Measurements from ENCODE around the gene CYP26B1. TPM values are rescaled to one million over a fixed set of nuclear protein-coding genes. Genes with fewer than 3 reads are reported as not detected.

Gene CYP26B1
- total RNA-seq, 6 experiments from 2014 or later = 0.81 to 4.0 (median 1.8) TPM

- H3K27ac ChIP-seq = no peak overlapping the region
- no peaks in the 10 kb centered on the region for H3K36me3 ChIP-seq
- H3K9me3 ChIP-seq = no peaks in the 10 kb centered on the region
- ATAC-seq (no peak), DNase-seq (no peak)
- TF ChIP-seq, protein P1, sequence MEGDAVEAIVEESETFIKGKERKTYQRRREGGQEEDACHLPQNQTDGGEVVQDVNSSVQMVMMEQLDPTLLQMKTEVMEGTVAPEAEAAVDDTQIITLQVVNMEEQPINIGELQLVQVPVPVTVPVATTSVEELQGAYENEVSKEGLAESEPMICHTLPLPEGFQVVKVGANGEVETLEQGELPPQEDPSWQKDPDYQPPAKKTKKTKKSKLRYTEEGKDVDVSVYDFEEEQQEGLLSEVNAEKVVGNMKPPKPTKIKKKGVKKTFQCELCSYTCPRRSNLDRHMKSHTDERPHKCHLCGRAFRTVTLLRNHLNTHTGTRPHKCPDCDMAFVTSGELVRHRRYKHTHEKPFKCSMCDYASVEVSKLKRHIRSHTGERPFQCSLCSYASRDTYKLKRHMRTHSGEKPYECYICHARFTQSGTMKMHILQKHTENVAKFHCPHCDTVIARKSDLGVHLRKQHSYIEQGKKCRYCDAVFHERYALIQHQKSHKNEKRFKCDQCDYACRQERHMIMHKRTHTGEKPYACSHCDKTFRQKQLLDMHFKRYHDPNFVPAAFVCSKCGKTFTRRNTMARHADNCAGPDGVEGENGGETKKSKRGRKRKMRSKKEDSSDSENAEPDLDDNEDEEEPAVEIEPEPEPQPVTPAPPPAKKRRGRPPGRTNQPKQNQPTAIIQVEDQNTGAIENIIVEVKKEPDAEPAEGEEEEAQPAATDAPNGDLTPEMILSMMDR (IDR thresholded peaks at IDR 0.05) = no peak
- TF ChIP-seq POLR2A (IDR thresholded peaks at IDR 0.05) = no peak
- WGBS (ENCODE audit: insufficient coverage, low coverage, low lambda C conversion rate, missing lambda C conversion rate) = 88% methylated on average over 2 of the region's 2 CpGs
- no peaks in the 10 kb centered on the region for H3K27me3 ChIP-seq
- intact Hi-C loops (cut with DNase I) = no loop called here
- no peak overlapping the region for H3K4me3 ChIP-seq
- H3K4me1 ChIP-seq = no peaks in the 10 kb centered on the region
Observed at GRCh38 chr2:72172478-72172877, 24.8 kb upstream of the CYP26B1 start.

- 61% methylated on average over 3 of the region's 3 CpGs for WGBS (ENCODE audit: insufficient coverage, low coverage, low lambda C conversion rate, missing lambda C conversion rate)
Observed at GRCh38 chr2:72166279-72166678, 18.6 kb upstream of the CYP26B1 start.

GRCh38 chr2:72165792-72166191, 18.1 kb upstream of the CYP26B1 start:
- H3K27me3 ChIP-seq = no peaks in the 10 kb centered on the region
- no peaks in the 10 kb centered on the region for H3K36me3 ChIP-seq
- H3K9me3 ChIP-seq = no peaks in the 10 kb centered on the region
- H3K4me3 ChIP-seq = no peak overlapping the region
- ATAC-seq (peak in 2 of 4 donors; percentile 45 to 46), DNase-seq (no peak)
- WGBS (ENCODE audit: insufficient coverage, low coverage, low lambda C conversion rate, missing lambda C conversion rate) = 60% methylated on average over 3 of the region's 3 CpGs
- no peak overlapping the region for H3K27ac ChIP-seq
- intact Hi-C loops (cut with DNase I) = no loop called here
- TF ChIP-seq, protein P1 (IDR thresholded peaks at IDR 0.05) = no peak
- TF ChIP-seq POLR2A (IDR thresholded peaks at IDR 0.05) = no peak
- no peaks in the 10 kb centered on the region for H3K4me1 ChIP-seq

More at GRCh38 chr2:72166279-72166678, 18.6 kb upstream of the CYP26B1 start:
- no peaks in the 10 kb centered on the region for H3K9me3 ChIP-seq
- TF ChIP-seq, protein P1 (IDR thresholded peaks at IDR 0.05) = no peak
- no peak for TF ChIP-seq POLR2A (IDR thresholded peaks at IDR 0.05)
- no peak overlapping the region for H3K27ac ChIP-seq
- no peaks in the 10 kb centered on the region for H3K36me3 ChIP-seq
- no peak for ATAC-seq
- H3K27me3 ChIP-seq = no peaks in the 10 kb centered on the region
- H3K4me3 ChIP-seq = no peak overlapping the region
- H3K4me1 ChIP-seq = no peaks in the 10 kb centered on the region
- DNase-seq = no peak
- intact Hi-C loops (cut with DNase I) = no loop called here

DNA sequence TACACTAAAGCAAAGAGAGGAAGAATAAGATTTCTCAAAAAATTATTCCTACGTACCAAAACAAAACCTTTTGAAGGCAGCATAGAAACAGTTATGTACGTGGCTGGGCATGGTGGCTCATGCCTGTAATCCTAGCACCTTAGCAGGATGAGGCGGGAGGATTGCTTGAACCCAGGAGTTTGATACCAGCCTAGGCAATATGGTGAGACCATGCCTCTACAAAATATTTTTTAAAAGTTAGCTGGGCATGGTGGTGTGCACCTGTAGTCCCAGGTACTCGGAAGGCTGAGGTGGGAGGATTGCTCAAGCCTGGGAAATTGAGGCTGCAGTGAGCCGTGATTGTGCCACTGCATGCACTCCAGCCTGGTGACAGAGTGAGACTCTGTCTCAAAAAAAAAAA, 14.9 kb upstream of the CYP26B1 start:
- Histone ChIP-seq H3K4me1 (no peaks in the 10 kb centered on the region), H3K9me3 (no peaks in the 10 kb centered on the region), H3K36me3 (no peaks in the 10 kb centered on the region), H3K27me3 (no peaks in the 10 kb centered on the region), H3K27ac (no peak overlapping the region), H3K4me3 (no peak overlapping the region)
- whole genome bisulfite sequencing (ENCODE audit: insufficient coverage, low coverage, low lambda C conversion rate, missing lambda C conversion rate) = 68% methylated on average over 5 of the region's 5 CpGs
- ATAC-seq (no peak), DNase-seq (no peak)
- TF ChIP-seq POLR2A (IDR thresholded peaks at IDR 0.05) = no peak
- TF ChIP-seq, protein P1 (IDR thresholded peaks at IDR 0.05) = no peak
- intact Hi-C loops (cut with DNase I) = no loop called here
